Nucleus accumbens (tissue), 56 donors: ENCODE data around the gene SLITRK5.

Experiments
- DNase-seq, 56 donors: peaks; one replicate each; lab custom pipeline; 2025; lab: John Stamatoyannopoulos, UW

Gene SLITRK5, protein sequence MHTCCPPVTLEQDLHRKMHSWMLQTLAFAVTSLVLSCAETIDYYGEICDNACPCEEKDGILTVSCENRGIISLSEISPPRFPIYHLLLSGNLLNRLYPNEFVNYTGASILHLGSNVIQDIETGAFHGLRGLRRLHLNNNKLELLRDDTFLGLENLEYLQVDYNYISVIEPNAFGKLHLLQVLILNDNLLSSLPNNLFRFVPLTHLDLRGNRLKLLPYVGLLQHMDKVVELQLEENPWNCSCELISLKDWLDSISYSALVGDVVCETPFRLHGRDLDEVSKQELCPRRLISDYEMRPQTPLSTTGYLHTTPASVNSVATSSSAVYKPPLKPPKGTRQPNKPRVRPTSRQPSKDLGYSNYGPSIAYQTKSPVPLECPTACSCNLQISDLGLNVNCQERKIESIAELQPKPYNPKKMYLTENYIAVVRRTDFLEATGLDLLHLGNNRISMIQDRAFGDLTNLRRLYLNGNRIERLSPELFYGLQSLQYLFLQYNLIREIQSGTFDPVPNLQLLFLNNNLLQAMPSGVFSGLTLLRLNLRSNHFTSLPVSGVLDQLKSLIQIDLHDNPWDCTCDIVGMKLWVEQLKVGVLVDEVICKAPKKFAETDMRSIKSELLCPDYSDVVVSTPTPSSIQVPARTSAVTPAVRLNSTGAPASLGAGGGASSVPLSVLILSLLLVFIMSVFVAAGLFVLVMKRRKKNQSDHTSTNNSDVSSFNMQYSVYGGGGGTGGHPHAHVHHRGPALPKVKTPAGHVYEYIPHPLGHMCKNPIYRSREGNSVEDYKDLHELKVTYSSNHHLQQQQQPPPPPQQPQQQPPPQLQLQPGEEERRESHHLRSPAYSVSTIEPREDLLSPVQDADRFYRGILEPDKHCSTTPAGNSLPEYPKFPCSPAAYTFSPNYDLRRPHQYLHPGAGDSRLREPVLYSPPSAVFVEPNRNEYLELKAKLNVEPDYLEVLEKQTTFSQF

DNA sequence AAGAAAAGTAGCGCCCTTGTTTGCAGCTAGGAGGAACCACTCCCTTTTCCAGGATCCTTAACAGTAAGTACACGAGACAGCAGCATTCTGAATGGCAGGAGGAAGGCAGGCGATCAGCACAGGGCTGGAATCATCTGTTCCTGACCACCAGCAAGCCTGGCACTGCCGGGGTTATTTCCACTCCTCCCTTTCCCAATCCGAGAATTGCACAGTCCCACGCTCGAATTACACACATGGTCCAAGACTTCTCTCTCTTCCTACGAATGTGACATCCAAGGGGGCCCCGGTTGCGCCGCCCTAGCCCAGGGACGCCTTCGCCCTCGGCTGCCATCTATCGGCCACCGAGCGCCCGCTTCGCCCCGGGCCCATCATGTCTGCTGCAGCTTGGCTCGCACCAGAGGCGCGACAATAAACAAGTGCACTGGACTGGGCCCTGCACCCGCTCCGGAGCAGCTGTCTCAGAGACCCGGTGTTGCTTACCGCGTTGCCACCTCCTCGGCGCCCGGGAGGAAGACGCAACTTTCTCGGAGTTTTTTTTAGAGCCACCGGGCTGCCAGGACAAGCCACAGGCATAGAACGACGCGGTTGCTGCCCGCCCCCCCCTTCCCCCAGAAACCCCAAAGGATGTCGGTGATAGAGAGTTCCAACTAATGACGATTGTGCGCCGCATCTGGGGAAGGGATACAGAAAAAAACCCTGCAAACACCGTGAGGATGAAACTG lies at the start of gene SLITRK5:
SLITRK5 (plus strand) TSS at position 341 of the 722 bp plus-strand sequence. CDS start 4,018 bp downstream, outside the sequence.
- peak in 54 of 56 donors; percentile 51 to 93 (median 81) for DNase-seq

DNA sequence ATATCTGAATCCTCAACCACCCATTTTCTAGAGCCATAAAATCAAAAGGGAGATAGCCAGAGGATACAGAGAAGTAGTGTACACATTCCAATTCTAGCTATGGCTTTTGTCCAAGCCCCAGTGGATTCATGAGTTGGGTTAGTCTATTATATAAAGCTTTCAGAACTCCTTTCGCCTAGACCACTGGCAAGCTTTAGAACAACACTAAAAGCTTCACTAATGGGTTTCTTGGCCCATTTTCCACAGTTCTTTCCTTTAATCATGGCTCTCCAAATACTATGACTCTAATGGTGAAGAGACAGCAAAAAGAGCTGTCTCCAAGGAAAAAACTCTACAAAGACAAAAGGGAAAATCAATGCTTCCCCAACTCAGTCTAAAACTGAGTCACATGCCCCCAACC lies 48.2 kb upstream of the SLITRK5 start:
- peak in 1 of 56 donors; percentile 0 for DNase-seq

DNA sequence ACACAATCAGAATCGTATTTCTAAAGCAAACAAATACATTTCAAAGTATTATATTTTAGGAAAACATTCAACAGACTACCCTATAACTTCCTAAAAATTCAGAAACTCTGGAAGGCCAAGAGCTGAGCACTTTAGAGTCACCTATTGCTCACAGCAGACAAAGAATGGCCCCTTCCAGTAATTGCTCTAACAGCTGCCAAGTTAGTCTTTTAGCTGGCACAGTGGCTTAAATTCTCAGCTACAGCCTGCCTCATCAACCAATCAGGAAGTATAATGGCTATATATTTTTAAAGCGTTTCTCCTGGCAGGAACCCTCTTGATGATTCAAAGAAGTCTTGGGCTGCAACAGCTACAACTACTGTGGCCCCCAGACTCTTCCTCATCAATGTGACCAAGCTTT lies 14.9 kb upstream of the SLITRK5 start:
- DNase-seq = no peak

DNA sequence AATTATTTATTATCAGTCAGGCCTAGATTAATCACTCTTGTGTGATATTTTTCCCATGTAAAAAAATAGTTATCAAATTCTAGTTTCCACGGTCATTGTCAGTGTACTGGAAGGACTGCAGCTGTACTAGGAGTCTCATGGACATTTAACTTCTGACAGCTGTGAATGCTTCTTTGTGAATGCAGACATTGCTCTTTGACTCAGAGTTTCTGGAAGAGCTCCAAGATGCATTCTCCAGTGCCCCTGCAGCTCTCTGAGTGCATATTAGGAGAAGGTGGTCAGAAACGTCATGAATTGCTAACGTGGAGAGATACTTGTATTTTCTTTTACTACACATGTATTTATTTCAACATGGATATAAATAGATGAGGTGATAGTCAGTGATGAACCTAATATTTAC lies 9.7 kb upstream of the SLITRK5 start:
- peak in 1 of 56 donors; percentile 10 for DNase-seq

DNA sequence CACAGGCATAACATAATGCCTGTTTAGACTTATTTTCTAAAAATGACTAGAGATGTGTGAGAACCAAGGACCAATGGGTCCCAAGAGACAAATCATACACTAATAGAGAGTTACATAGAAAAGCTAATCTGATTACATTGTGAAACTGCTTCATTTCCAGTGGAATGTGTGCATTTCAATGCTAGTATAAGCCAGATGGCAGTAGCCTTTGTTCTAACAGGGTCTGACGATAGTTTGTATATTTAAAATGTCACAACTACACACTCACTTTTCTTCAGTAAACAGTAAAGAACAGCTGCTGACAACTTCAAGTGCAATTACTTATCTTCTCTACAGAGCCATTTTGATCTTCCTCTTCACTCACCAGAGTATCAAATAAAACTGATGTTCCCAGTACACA lies 4.3 kb upstream of the SLITRK5 start:
- DNase-seq = no peak

DNA sequence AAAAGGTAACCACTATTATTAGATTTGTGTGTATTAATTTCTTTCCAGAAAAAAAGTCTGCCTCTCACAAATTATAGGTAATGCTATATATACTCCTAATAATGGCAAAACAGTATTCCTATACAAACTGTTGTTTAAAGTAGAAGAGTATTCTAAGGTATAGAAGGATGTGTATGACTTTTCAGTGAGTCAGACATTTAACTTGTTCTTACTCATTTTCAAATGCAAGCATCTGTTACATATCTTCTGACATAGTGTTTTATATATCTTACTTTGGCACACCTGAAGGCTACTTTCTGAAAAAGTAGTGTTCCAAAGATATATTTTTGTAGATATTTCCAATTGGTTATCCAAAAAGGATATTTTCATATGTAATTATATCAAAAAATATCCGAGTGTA lies 3.5 kb upstream of the SLITRK5 start:
- no peak for DNase-seq

DNA sequence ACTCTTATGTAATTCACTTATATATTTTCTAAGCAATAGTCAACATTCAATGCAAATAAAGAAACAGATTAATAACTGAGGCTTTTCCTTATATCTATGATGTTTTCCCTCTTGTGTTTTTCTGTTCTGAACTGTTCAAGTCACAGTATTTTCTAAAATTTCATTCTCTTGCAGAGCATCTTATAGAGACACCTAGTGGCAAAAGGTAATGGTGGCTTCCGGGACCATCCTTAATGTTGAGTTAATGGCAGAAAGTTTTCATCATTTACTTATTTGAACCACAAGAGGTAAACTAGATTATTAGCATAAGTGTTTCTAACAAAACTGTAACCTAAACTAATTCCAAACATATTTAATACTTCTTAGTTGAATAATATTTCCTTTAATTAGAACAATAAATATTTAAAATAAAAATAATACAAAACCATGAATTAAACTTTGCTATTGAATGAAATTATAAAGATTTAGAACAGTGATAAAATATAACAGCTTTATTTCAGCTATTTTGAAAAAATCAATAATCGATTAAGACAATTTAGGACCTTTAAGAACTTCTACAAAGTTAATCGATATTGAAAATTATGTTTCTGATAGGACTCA lies 1.7 kb upstream of the SLITRK5 start:
- peak in 4 of 56 donors; percentile 8 to 26 (median 16) for DNase-seq

DNA sequence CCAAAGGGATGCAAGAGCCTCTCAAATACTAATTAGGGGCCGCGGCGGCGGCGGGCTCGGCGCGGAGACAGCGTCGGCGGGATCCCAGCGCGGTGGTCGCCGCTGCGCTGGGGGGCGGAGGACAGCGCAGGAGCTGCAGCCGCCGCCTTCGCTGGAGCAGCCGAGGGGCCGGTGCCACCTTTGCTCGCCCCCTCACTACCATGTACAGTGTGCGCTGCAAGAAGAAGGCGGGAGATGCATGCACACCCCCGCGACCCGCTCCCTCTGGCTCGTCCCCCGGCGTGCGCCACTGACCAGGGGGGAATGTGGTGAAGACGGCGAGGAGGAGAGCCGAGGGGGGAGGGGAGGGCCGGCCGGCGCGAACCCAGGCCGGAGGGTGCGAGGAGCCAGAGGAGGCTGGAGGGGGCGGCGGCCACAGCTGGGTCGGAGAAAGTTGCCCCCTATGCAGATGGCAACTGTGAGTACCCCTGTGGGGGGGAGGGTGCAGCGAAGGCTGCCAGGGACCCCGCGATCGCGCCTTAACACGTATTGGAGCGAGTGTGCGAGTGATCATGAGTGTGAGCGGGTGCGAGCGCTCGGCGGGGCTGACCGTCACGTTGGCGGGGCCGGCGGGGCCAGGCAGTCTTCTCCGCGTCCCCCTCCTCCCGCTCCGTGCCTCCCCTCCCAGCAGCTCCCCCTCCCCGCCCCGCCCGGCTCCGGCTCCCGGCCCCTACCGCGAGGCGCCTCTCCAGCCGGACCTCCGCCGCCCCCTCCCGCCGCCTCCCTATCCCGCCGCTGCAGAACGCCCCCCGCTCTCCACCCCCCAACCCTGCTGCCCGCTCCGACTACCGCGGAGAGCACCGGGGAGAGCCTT lies 808 bp downstream of the SLITRK5 start:
- DNase-seq = peak in 14 of 56 donors; percentile 19 to 70 (median 48)

DNA sequence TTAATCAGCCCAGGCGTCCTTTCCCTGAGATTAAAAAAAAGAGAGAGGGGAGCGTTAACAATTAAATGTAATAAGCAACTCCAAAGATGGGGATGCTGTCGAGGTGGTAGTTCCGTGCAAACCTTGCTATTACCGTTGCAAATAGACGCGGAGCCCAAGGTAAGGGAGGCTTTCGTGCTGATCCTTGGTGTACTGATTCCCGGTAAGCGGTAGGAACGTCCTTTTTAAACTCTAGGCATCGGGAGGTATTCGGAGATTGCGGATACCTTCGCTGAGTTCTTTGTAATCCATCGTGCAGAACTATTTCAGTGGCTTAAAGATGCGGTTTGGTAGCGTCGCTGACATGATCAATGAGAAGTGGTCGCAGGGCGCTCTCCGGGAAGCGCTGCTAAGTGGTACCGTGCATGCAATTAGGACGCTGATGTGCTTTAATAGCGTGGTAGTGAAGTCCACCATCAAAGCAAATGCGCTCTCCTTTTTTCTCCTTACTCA lies 3.1 kb downstream of the SLITRK5 start:
- DNase-seq = peak in 2 of 56 donors; percentile 35 to 37

DNA sequence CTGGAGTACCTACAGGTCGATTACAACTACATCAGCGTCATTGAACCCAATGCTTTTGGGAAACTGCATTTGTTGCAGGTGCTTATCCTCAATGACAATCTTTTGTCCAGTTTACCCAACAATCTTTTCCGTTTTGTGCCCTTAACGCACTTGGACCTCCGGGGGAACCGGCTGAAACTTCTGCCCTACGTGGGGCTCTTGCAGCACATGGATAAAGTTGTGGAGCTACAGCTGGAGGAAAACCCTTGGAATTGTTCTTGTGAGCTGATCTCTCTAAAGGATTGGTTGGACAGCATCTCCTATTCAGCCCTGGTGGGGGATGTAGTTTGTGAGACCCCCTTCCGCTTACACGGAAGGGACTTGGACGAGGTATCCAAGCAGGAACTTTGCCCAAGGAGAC lies 4.7 kb downstream of the SLITRK5 start:
- DNase-seq = no peak

DNA sequence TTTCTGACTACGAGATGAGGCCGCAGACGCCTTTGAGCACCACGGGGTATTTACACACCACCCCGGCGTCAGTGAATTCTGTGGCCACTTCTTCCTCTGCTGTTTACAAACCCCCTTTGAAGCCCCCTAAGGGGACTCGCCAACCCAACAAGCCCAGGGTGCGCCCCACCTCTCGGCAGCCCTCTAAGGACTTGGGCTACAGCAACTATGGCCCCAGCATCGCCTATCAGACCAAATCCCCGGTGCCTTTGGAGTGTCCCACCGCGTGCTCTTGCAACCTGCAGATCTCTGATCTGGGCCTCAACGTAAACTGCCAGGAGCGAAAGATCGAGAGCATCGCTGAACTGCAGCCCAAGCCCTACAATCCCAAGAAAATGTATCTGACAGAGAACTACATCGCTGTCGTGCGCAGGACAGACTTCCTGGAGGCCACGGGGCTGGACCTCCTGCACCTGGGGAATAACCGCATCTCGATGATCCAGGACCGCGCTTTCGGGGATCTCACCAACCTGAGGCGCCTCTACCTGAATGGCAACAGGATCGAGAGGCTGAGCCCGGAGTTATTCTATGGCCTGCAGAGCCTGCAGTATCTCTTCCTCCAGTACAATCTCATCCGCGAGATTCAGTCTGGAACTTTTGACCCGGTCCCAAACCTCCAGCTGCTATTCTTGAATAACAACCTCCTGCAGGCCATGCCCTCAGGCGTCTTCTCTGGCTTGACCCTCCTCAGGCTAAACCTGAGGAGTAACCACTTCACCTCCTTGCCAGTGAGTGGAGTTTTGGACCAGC lies 5.3 kb downstream of the SLITRK5 start:
- DNase-seq = no peak

DNA sequence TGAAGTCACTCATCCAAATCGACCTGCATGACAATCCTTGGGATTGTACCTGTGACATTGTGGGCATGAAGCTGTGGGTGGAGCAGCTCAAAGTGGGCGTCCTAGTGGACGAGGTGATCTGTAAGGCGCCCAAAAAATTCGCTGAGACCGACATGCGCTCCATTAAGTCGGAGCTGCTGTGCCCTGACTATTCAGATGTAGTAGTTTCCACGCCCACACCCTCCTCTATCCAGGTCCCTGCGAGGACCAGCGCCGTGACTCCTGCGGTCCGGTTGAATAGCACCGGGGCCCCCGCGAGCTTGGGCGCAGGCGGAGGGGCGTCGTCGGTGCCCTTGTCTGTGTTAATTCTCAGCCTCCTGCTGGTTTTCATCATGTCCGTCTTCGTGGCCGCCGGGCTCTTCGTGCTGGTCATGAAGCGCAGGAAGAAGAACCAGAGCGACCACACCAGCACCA lies 5.9 kb downstream of the SLITRK5 start:
- DNase-seq = no peak

DNA sequence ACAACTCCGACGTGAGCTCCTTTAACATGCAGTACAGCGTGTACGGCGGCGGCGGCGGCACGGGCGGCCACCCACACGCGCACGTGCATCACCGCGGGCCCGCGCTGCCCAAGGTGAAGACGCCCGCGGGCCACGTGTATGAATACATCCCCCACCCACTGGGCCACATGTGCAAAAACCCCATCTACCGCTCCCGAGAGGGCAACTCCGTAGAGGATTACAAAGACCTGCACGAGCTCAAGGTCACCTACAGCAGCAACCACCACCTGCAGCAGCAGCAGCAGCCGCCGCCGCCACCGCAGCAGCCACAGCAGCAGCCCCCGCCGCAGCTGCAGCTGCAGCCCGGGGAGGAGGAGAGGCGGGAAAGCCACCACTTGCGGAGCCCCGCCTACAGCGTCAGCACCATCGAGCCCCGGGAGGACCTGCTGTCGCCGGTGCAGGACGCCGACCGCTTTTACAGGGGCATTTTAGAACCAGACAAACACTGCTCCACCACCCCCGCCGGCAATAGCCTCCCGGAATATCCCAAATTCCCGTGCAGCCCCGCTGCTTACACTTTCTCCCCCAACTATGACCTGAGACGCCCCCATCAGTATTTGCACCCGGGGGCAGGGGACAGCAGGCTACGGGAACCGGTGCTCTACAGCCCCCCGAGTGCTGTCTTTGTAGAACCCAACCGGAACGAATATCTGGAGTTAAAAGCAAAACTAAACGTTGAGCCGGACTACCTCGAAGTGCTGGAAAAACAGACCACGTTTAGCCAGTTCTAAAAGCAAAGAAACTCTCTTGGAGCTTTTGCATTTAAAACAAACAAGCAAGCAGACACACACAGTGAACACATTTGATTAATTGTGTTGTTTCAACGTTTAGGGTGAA lies 6.6 kb downstream of the SLITRK5 start:
- peak in 23 of 56 donors; percentile 12 to 61 (median 38) for DNase-seq

DNA sequence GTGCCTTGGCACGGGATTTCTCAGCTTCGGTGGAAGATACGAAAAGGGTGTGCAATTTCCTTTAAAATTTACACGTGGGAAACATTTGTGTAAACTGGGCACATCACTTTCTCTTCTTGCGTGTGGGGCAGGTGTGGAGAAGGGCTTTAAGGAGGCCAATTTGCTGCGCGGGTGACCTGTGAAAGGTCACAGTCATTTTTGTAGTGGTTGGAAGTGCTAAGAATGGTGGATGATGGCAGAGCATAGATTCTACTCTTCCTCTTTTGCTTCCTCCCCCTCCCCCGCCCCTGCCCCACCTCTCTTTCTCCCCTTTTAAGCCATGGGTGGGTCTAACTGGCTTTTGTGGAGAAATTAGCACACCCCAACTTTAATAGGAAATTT lies 7.2 kb downstream of the SLITRK5 start:
- DNase-seq = no peak

DNA sequence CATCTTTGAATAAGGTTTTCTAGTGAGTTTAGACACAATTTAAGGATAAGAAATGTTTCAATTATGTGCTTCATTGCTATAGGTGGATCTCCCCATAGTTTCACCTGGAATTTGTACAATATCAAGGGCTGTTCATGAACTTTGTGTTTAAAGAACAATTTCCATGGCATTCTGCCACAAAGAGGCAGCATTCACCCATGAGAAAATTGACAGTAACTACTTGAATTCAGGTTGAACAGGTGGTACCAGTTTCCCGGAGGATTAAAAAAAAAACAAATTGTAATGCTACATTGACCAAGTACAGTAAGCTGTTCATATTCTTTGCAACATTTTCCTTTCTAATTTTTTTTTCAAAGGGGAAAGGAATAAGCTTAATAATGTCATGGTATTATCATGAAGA lies 9.1 kb downstream of the SLITRK5 start:
- DNase-seq = peak in 2 of 56 donors; percentile 17 to 33

DNA sequence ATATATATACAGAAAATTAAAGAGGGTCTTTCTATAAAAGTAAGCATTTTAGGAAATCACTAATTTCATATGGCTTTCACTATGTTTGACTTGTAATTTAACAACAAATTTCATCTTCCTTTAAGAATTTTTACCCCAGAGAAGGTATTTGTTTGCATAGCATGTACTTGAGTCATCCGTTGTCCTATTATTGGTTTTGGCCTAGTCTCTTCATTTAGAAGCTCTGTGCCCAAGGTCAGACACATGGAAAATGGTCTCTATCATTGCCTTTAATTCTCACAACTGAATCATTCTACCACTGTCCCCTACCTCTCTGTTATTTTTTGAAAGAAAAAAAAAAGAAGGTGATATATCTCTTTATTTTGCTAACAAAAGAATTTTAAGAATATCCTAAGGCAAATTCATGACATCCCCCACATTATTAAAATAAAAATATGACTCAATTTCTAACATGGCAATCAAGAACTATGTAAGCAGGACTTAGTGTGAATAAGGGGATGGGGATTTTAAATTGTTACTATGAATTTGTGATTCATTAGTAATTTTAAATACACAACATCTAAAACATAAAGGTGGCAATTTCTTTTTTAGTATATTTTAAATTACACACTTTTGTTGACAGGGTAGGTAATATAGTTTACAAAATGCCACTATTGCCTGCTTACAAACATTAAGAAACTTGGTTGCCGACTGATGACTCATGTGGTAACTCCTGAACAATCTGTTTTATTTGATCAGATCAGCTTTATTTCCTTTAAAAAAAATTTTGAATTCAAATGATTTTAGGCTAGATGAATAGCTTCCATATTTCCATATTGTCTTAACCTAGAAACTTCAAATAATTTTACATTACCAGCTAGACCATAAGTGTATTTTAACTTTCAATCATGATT lies 13.9 kb downstream of the SLITRK5 start:
- no peak for DNase-seq
